ENCODE data around the gene KPNA1. TPM values are rescaled to one million over a fixed set of nuclear protein-coding genes. Genes with fewer than 3 reads are reported as not detected.

The KPNA1 gene
- total RNA-seq, 1 donor from 2014 or later = 107 TPM

DNA sequence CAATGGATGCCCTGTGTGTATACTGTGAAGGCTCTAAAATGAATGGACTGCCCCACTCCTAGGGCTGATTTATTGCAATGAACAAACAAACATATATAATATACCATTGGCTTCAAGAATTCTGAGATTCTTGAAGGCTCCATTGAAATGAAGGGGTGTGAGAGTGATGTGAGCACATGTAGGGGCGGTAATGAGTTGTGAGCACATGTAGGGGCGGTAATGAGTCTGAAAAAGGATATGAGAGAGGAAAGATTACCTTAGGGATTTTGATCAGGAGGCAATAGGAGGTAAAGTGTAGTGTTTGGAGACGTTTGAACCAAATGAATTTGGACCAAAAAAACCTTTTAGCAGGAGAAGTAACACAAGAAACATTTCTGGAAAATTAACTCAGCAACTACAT lies 127.0 kb downstream of the KPNA1 start:
- no peak for DNase-seq (ENCODE audit: low spot score)

- DNase-seq (ENCODE audit: low spot score) = peak; percentile 98
Observed at GRCh38 chr3:122383771-122384697, 130.7 kb downstream of the KPNA1 start, which contains the start of gene FAM162A. FAM162A (plus strand) TSS chr3:122384182; CDS start chr3:122384266, 84 bp downstream.

DNA sequence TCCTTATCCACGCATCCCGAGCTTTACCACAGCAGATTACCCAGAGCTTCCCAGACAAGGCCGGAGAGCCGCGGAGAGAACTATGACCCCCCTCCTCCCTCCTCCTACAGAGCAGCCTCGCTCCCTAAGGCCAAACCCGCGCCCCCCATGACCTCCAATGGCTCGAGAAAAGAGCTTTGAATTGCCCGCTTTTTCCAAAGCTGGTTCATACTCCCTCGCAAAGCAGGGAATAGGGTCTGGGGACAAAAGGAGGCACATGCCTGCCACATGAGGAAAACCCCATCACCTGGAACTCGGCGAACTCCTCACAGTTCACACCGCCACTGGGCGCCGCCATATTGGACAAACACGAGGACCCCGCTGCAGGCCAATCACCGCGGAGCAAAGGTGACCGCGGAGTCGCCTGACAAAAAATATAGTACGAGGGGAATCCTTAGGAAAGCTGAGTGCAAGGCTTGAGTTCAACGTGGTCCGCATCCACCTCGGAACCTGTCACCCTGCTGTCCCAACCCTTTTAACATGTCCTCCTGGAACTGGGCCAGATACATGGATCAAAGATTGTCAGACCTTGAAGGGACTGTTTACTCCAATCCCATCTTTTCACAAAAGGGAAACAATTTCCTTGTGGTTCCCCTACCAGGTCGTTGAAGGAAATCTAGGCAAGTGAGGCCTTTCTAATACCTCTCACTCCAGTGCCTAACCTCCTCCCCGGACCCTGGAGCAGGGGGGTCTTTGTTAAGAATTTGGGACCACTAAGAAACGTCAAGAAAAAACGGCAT lies 131.7 kb downstream of the KPNA1 start, which contains the start of gene MIX23:
TSS of gene MIX23 (minus strand) at position 344 of the 779 bp plus-strand sequence. CDS start at position 337, 7 bp downstream.
- DNase-seq (ENCODE audit: low spot score) = peak; percentile 93

- no peak for DNase-seq (ENCODE audit: low spot score)
Observed at GRCh38 chr3:122377975-122378374, 136.8 kb downstream of the KPNA1 start.

- no peak for DNase-seq (ENCODE audit: low spot score)
Observed at GRCh38 chr3:122374034-122374433, 140.7 kb downstream of the KPNA1 start.

Other genes with a start within 250 kb of the KPNA1 start
- gene CSTA, start 189.7 kb downstream of the KPNA1 start, total RNA-seq = 28.7 TPM
- 22.0 TPM for gene MIX23, start 131.7 kb downstream of the KPNA1 start, total RNA-seq
- gene FAM162A, start 130.8 kb downstream of the KPNA1 start, total RNA-seq = 29.1 TPM
- 4.0 TPM for gene WDR5B, start 98.9 kb downstream of the KPNA1 start, total RNA-seq
- gene PARP9, start 49.4 kb upstream of the KPNA1 start, total RNA-seq = 39.6 TPM
- 41.6 TPM for gene DTX3L, start 49.4 kb upstream of the KPNA1 start, total RNA-seq
- 2.9 TPM for gene PARP15, start 62.7 kb upstream of the KPNA1 start, total RNA-seq
- gene PARP14, start 165.9 kb upstream of the KPNA1 start, total RNA-seq = 51.1 TPM